T follicular helper cell (primary cell): ENCODE data around the gene ATP2B2.
"Not testable (repeated sequence)": the region's sequence is repeated elsewhere in the genome, so short reads cannot be mapped to it uniquely, and the experiment has no call there.

ENCODE experiments used
- DNase-seq: peaks from one replicate; pipeline ENCODE4 v3.0.0-alpha.2; 2020; ENCODE audit warnings: low read depth

Gene ATP2B2

DNA sequence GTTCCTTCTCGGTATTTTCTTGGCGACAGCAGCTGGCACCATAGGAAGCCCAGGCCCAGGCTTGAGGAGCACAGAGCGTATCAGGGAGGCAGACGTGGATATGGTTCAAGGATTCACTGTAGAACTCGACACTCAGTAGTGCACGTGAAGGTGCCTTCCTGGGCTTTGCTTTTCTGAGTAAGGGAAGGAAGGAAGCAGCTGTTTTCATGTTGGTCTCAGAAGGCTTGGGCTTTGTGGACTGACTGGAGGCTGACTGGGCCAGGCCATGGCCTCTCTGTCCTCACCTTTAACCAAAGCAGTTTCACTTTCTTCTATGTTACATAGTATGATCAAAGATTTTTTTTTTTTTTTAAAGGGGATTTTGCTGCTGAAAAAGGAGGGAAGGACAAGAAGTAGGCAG, 205.7 kb downstream of the ATP2B2 start:
- DNase-seq, result no peak

DNA sequence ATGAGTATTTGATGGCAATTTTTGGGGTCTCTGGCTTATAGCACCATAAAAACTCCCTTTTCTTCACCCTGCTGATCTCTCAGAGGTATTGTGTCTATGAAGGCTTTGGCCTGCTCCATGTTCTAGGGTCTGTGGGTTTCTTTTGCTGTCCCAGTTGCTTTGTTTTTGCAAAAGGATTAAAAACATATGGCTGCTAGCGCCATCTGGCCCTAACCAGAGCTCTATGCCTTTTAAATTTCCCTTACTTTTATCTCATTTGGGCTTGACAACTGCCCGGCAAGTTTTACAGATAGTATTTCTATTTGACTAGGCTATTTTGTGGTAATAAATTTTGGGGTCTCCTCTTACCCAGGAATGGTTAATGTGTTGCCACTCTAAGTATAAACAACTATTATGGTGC, 206.2 kb downstream of the ATP2B2 start:
- DNase-seq, result no peak

DNA sequence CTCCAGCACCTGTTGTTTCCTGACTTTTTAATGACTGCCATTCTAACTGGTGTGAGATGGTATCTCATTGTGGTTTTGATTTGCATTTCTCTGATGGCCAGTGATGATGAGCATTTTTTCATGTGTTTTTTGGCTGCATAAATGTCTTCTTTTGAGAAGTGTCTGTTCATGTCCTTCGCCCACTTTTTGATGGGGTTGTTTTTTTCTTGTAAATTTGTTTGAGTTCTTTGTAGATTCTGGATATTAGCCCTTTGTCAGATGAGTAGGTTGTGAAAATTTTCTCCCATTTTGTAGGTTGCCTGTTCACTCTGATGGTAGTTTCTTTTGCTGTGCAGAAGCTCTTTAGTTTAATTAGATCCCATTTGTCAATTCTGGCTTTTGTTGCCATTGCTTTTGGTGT, 207.3 kb downstream of the ATP2B2 start:
- DNase-seq, result not testable (repeated sequence)

DNA sequence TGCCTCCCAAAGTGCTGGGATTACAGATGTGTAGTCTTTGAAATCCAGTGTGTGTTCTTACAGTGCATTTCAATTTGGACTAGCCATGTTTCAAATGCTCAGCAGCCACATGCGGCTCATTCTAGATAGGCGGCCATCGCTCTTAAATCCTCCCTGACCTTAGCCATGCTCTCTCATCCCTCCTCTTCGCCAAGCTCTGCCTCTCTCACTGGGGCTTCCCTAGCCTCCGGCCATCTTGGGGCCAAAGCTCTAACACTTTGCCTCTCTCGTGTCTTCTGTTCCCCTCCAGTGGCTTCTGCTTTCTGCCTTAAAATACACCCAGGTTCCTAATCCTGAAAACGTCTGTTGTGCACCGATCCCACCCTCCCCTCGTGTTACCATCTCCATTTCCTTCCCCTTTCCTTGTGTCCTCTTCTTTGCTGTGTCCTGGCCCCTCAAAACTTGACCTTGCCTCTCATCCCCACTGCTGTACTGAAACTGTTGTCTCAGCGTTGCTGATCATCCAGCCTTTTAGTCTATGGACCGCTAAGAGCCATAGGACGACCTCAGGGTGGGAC, 211.3 kb downstream of the ATP2B2 start:
- no peak for DNase-seq

DNA sequence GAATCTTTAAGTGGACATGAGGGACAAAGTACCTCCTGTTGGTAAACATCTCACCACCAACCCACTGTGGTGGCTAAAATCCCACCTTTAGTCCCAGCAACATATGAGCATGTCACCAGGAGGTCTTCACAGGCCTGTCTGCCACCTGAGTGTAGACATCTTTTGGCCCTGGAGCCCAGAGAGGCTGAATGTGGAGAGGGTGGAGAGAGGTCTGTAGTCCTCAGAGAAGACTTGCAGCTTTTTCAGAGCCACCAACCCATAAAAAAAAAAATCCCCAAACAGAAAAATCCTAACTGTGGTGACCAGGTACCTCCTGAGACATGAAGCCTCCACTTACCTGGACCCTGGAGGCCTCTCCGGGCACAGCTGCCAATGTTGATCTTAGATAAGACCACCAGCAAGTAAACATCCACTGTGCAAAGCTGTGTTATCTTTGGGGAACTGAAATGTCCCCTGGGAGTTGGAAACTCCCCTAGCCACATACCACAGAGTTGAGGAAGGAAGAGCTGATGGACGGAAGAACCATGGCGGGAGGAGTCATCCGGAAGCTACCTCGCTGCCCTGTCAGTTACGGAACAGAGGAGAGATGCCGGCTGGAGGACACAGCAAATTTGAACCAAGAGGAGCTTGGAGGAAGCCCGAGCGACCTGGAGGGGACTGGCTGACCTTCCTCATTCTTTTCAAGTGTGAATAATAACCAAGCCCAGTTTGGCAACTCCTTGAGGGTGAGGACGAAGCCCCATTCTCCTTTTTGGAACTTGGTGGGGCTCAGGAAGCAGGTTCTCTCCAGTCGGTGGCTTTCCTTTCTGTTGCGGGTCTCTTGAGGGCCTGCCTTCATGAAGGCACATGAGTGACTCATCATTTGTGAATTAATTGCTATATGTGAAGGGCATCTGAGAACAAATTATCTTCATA, 212.6 kb downstream of the ATP2B2 start, which contains the start of gene GHRL:
Gene GHRL (minus strand): TSS at position 443 of the 915 bp plus-strand sequence. CDS start 2,767 bp downstream, outside the sequence.
- no peak for DNase-seq

DNA sequence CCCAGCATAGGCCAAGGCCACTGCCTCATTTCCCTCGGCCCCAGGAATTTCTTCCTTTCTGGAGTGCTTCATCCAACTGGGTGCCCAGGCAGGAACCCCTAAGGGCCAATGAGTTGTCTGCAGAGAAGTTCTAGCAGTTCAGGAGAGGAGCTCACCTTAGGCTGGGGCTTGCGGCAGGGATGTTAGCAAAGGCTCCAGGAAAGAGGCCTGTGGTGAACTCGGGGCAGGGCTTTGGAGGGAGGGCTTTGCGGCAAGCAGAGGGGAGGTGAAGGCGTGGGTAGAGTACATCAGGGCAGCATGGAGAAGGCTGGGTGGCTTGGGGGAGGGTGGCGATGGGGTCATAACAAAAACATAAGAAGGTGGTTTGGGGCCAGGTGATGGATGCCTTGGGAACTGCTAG, 213.7 kb downstream of the ATP2B2 start:
- no peak for DNase-seq

DNA sequence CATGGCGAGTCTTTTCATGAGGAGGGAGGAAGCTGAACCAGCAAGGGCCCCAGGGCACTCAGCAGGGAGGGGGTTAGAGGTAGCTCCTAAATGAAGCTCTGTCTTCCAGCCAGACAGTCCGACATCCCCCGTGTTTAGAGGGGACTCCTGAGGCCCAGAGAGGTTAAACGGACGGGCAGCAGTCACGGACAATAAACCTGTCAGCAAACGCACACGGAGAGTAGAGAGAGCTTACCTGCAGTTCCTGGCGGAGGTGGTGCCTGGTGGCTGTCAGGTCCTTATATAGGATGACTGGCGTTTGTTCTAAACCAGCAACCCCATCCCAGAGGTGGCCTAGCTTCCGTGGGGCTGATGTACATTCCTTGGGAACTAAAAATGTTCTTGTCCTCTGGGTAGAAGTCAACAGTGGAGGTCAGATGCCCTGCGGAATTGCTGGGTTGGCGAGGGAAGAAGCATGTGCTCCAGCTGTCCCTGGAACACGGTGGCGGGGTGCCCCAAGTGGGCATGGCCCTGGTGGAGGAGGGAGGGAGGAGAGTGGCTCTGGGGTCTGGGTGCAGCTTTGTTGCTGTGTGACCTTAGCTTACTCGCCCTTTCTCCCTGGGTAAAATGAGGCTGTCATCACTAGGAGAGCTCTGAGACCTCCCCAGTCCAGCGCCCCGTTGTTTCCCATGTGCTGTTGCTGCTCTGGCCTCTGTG, 214.8 kb downstream of the ATP2B2 start:
- no peak for DNase-seq

DNA sequence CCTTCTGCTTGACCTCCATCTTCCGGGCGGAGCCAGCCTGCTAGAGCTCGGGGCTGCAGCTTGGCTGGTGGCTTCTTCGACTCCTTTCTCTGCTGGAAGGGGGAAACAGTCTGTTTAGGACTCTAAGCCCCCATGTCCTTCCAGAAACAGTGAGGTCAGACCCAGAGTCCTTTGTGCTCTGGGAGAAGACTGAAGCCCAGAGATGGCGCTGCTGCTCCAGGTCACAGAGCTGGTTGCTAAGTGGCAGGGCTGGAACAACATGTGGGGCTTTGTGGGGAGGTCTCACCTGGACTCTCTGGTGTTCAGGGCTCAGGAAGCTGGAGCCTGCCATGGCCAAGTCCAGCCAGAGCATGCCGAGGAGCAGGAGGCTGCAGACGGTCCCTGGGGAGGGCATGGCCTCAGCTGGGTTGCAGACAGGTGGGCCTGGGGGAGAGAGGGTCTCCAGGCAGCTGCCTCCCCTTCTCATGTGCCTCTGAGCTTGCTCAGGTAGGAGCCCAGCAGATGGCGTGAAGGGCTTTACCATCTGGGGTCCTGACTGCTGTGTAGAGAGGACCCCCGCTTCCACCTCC, 215.5 kb downstream of the ATP2B2 start:
- no peak for DNase-seq

DNA sequence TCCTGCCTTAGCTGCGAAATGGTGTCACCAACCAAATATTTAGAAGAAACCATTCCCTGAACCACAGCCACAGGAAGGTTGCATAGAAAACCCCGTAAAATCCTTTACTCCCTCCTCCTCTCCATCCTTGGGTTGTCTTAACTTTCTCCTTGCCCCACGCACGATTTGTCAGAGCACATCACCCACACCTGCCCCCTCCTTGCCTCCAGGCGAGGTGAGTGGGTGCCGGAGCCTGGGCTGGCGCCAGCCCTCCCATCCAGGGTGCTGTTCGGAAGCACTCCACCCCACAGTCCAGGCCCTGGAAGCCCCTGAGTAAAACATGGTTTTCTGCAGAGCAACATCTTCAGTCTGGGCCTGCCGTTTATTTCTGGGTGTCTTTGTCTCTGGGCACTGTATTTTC, 216.3 kb downstream of the ATP2B2 start:
- DNase-seq, result no peak

DNA sequence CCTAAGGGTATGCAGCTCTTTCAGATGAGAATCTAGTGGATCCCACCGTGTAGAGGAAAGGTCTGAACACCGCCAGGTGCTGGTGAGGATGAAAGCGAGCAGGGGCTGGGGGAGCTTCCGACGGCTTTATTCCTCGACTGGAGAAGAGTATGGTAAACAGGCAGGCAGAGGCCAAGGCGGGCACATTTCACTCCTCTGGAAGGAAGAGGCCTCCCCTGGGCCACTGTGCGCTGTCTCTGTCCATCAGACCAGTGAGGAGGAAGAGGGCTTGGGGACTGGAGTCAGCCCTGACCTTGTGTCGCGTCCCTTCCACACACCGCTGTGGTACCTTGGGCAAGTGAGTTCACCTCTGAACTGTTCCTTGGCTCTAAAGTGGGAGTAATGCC, 216.8 kb downstream of the ATP2B2 start:
- no peak for DNase-seq

DNA sequence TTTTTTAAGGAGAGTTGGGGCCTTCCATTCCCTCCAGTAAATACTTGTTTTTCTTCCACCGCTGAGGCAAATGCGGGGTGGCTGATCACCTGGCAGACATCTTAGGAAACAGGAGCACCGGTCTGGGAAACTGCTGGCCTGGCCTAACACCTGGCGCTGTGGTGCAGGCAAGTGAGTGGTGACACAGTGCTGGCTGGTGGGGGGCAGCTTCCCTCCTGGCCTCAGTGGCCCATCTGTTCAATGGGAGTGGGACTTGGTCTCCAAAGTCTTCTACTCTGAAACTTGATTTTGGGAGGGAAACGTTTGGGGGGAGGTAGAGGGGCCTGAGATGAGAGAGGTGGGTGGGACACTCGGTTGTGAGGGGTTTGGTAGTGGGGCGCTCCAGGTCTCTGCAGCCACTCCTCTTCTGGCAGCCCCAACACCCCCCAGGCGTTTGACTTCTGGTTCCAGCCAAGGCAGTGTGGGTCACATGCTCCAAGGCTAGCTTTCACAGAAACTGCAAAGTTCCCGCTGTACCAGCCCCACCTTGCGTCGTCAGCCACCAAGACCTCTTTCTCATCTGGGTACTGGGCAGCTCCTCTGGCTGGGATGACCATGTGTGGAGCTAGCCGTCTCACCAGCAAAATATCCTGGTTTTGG, 217.3 kb downstream of the ATP2B2 start:
- no peak for DNase-seq

DNA sequence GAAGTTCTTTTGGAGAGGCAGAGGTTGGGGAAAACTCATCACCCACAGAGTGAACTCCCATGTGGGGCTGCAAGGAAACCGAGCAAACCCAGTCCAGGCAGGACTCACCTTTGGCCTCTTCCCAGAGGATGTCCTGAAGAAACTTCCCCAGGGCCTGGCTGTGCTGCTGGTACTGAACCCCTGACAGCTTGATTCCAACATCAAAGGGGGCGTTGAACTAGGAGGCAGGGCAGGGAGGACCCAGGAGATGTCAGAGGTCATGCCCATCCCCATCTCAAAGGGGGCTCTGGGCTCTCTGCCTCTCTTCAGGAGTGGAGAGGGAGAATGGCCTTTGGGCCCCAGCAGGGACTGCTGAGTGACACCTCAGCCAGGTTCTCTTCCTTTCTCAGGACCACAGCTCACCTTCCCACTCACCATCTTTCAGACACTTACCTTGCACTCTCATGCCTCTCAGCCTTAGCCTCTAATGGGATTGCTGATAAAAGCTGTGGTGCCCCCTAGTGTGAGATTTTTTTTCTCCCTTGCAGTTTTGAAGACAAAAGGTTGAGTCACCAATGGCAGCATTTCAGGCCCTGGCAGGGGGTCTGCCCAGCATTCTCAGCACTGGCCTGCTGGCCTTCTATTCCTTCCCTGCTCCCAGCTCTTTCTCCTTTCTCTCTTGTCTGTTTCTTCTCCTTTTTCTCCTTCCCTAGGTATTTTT, 218.6 kb downstream of the ATP2B2 start:
- DNase-seq, result no peak

DNA sequence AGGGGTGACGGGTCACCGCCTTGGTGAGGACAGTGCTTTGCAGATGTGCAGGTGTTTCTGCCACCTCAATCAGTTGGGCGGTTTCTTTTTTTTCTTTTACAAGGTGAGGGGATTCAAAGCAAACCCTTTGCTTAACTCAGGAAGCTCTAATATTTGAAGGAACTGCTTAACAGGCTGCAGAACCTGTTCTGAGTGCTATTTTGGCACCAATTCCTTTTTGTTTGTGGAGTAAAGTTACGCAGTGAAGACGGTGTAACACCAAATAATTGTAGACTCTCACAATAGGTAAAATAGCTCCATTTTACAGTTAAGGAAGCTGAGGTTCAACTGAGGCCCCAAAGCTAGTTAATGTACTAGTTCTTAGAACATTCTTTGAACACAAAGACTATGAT, 219.3 kb downstream of the ATP2B2 start:
- no peak for DNase-seq

DNA sequence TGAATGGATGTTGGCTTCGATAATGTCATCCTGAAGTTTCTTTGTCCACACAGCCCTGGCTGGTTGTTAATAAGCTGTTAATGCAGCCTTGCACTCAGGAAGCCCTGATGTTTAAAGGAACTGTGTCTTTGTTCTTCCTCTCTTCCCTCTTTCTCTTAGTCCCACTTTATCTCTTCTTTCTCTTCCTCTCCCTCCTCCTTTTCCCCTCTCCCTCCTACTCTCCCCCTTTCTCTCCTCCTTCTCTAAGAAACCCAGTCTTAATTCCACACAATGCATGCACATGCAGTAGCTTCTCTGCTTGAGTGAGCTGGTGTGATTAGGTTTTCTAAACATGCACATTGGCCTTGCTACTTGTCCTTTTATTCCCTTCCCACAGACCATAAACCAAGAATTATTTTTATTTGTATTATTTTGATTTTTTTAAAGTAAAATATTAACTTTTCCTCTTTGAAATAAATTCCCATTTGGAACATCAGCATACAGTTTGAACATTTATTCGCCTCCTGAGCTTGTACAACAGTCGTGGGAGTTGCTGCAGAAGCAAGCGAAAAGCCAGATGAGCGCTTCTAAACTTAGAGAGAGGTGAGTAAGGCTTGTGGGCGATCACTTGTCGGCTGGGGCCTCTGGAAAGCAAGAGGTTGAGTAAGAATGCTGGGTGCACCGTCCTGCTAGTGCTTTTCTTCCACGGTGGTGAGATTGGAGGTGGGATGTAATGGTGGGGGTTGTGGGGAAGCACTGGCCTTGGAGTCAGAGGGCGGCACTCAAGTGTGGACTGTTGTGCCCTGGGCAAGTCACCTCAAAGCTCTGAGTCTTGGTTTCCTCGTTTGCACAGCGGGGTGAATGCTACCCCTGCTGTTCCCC, 219.9 kb downstream of the ATP2B2 start:
- DNase-seq, result no peak

DNA sequence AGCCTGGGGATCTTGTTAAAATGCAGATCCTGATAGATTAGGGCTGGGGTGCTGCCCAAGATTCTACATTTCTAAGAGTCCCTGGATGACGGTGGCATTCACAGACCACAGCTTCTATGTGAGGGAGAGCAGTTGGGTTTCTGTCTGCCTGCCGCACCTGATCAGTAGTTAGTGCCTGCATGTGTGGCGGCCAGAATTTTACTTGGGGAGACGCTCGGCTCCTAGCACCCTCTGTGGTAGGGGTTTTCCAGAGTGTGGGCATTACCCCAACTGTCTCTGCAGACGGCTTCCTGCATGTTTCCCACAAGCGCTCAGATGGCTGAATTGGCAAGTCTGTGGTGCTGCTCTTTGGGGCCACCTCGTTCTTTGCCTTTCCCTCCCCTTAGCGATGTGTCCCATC, 220.9 kb downstream of the ATP2B2 start:
- peak; percentile 8 for DNase-seq

DNA sequence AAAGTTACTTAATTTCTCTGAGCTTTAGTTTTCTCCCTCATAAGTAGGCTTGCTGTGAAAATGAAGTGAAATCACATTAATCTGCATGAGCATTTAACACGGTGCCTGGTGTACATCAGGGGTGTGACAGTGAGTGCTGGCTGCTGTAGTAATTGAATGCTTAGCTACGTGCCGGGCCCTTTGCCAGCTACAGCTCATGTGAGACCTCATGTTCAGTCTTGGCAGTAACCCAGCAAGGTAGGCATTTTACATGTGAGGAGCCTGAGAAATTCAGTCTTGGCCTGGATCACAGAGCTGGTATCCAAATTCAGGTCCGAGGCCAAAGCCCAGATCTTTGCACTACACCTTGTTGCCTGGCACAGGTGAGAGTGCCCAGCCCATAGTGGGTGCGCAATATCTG, 221.7 kb downstream of the ATP2B2 start:
- DNase-seq, result no peak

DNA sequence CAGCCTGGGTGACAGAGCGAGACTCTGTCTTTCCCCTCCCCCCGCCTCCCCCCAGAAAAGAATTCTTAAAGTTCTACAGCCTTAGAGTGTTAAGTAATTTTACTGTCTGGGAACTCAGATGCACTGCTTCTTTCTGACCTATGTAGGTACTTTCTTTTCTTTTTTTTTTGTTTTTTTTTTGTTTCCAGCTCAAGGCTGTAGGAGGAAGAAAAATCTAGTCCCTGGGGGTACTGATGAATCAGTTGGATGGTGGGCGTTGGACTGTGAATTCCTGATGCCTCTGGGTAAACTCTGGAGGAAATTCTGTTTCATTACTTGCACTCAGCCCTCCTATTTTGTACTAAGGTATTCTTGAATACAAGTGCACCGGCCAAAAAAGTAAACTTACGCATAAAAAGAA, 223.4 kb downstream of the ATP2B2 start:
- DNase-seq, result no peak

DNA sequence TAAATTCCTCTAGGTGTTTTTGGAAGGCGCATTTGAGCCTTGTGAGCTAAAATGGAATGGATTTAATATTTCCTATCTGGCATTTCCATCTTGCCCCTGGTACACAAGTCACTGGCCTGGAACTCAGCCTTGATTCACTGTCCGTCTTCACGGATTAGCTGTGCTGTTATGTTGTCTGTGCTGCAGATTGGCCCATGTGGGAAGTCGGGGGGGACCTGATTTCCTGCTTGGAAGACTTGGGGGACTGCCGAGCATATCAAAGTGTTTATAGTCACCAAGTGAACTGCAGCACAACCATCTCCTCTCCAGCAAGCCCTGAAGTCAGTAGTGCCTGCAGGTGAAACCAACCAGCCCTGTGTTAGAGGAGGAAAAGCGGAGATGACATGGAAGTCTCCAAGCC, 224.8 kb downstream of the ATP2B2 start:
- DNase-seq, result no peak

DNA sequence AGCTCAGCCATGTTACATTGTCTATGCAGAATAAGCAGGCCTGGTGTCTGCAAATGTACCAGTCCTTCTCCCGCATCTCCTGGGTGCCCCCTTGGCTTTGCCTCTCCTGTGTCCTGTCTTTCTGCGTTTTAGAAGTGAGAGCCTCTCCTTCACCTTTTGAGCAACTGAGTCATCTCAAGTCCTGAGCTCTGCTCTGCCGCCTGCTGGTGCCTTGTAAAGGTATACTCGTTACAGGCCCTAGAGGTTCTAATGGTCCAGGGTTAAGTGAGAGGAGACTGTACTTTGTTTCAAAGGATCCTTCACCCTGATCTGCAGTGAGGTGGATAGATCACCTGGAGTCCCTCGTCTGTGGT, 225.2 kb downstream of the ATP2B2 start:
- no peak for DNase-seq

DNA sequence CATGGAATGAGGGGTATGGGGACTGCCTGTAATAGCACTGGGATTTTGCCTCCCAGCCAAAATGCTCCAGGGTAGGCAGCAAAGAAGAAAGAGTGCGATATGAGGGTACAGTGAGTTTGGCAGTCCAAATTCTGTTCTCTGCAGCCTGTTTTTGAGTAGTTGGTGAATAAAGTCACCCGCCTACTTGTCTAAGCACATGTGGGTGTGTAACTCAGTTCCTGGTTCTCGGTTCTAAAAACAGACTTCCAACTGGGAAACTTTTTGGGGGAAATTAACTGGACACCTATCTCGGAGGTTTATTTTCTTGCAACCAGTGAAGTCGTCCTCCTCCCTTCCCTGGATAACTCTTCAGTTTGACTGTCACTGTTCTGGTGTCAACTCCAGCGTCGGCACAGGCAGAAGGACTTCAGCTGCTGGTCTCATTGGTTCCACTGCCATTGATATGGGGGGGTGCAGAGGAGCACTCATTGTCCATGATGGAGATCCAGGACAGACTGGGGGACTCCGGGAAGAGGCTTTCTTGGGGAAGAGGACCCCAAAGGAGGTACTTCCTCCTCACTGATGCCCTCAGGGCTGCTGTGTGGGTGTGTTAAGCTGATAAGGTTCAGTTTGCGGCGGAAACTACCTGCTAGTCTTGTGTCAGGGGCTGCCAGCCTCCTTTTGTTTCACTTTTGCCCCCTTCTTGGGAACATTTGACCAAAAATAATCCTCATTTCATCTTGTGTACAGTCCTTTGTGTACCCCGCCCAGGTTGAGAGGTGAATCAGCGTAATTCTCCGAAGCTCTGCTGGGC, 225.8 kb downstream of the ATP2B2 start:
- DNase-seq, result no peak
